ENCODE results near the gene FEV.

The FEV gene

DNA sequence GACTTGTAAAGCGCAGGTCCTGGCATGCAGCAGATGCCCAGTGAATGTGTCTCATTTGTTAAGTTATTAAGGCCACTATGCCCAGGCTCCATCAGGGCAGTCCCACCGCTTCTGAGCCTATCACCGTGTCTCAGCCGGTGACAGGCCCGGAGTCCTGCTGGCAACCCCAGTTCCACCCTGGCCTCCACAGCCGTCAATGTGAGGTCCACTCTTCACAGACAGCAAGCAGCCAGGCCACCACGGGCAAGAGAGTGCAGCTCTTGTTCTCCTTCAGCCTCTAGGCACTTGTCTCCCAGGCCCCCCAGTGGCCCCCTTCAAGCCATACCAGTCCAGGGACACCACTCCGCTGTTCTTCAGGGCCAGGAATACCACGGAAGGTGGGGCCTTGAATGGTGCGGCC, 33.7 kb upstream of the FEV start:
- no peak for FAIRE-seq
- DNase-seq (ENCODE audit: insufficient read length, low spot score) = no peak
- no peak for TF ChIP-seq SPI1 (IDR thresholded peaks at IDR 0.05; ENCODE audit: low read depth, low read length)
- no peak for TF ChIP-seq POLR2AphosphoS5 (IDR thresholded peaks at IDR 0.05; ENCODE audit: low read depth, low read length)
- TF ChIP-seq TAF1 (IDR thresholded peaks at IDR 0.05; ENCODE audit: low read depth, low read length) = no peak

DNA sequence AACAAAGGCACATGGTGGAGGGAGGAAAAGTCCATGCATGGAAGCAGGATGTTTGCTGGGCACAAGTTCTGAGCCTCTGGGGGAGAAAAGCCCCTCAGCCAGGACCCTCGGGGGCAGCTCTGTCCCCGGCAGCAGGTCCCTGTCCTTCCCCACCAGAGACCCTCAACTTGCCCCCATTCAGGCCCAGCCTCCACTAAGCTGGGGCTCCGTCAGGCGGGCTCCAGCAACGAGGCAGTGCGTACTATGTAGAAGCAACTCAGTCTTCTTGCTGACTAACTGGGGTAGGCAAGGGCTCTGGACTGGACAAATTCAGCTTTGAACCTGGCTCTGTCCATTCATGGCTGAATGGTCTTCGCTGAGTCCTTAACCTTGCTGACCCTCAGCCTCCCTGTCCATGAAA, 33.3 kb upstream of the FEV start:
- TF ChIP-seq TAF1 (IDR thresholded peaks at IDR 0.05; ENCODE audit: low read depth, low read length) = no peak
- TF ChIP-seq SPI1 (IDR thresholded peaks at IDR 0.05; ENCODE audit: low read depth, low read length) = no peak
- TF ChIP-seq POLR2A (IDR thresholded peaks at IDR 0.05; ENCODE audit: low read depth, low read length) = no peak
- no peak for TF ChIP-seq POU2F2 (IDR thresholded peaks at IDR 0.05; ENCODE audit: low read depth, low read length)
- no peak for TF ChIP-seq POLR2AphosphoS5 (IDR thresholded peaks at IDR 0.05; ENCODE audit: low read depth, low read length)
- no peak for TF ChIP-seq PAX5 (IDR thresholded peaks at IDR 0.05; ENCODE audit: insufficient read depth, low read length, severe bottlenecking)
- no peak for DNase-seq (ENCODE audit: insufficient read length, low spot score)
- no peak for FAIRE-seq

DNA sequence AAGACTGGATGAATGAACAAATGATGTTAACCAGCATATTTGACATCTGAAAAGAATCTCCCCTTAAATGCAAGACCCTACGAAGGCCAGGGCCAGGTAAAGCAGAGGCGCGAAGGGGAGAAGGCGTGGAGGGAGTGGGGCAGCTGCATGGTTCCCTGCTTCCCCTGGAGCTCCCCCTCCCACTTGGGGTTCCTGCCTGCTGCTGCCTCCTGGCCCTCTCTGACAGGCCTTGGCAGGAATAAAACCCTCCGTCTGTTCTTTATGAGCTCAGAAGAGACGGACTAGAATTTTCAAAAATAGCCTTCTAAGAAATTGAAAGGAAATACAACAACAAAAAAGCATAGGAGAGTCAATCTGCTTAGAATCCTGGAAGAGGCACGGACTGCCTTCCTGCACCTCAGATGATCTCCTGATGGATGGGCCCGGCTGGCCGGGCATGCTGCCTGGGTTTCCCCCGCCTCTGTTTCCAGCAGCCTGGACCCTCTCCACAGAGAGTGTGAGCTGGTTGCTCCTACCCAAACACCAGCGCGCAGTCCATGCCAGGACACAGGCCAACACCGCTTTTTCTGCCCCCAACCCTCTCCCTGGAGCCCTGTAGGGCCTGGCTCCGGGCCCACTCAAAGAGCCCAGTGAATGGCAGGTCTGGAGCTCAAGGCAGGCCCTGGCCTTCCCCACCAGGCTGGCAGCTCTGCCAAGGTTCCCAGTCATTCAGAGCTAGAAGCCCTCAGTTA, 32.4 kb upstream of the FEV start:
- FAIRE-seq = no peak
- no peak for DNase-seq (ENCODE audit: insufficient read length, low spot score)
- TF ChIP-seq POLR2AphosphoS5 (IDR thresholded peaks at IDR 0.05; ENCODE audit: low read depth, low read length) = no peak
- TF ChIP-seq POU2F2 (IDR thresholded peaks at IDR 0.05; ENCODE audit: low read depth, low read length) = no peak
- no peak for TF ChIP-seq SPI1 (IDR thresholded peaks at IDR 0.05; ENCODE audit: low read depth, low read length)
- TF ChIP-seq PAX5 (IDR thresholded peaks at IDR 0.05; ENCODE audit: insufficient read depth, low read length, severe bottlenecking) = no peak
- no peak for TF ChIP-seq POLR2A (IDR thresholded peaks at IDR 0.05; ENCODE audit: low read depth, low read length)
- no peak for TF ChIP-seq TAF1 (IDR thresholded peaks at IDR 0.05; ENCODE audit: low read depth, low read length)

DNA sequence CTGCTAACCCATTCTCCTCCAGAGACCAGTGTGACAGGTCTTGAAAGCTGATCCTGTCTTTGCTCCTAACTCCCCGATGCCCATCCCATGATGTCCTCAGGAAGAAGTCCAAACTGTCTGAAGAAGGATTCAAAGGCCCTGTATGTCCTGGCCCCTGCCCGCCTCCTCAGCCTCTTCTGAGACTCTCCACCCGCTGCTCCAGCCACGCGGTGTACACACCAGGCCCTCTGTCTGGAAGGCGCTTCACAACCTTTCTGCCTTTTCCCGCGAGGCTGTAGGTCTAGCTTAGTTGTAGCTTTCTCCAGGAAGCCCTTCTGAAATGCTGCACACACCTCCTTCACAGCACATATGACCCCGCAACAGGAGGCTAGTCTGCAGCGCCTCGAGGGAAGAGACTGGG, 31.7 kb upstream of the FEV start:
- FAIRE-seq (no peak), DNase-seq (ENCODE audit: insufficient read length, low spot score) (no peak)
- no peak for TF ChIP-seq POU2F2 (IDR thresholded peaks at IDR 0.05; ENCODE audit: low read depth, low read length)
- no peak for TF ChIP-seq TAF1 (IDR thresholded peaks at IDR 0.05; ENCODE audit: low read depth, low read length)
- no peak for TF ChIP-seq POLR2A (IDR thresholded peaks at IDR 0.05; ENCODE audit: low read depth, low read length)
- TF ChIP-seq POLR2AphosphoS5 (IDR thresholded peaks at IDR 0.05; ENCODE audit: low read depth, low read length) = no peak
- no peak for TF ChIP-seq SPI1 (IDR thresholded peaks at IDR 0.05; ENCODE audit: low read depth, low read length)
- no peak for TF ChIP-seq PAX5 (IDR thresholded peaks at IDR 0.05; ENCODE audit: insufficient read depth, low read length, severe bottlenecking)

DNA sequence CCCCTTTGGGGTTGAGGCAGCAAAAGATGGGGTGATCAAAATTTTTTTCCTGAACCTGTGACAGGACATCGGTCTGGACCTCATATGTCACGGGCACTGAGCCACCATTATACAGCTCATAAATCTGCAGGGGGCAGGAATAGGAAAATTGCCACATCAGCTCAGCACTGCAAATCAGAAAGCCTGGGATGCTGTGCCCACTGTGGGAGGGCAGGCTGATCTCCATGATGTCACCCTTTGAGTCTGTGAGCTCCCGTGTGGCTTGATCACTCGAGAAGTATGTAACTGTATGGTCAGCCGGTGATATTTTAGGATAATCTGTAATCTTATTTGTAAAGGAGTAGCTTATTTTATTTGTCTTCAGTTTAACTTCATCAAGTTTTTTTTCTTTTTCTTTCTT, 25.9 kb upstream of the FEV start:
- no peak for FAIRE-seq

DNA sequence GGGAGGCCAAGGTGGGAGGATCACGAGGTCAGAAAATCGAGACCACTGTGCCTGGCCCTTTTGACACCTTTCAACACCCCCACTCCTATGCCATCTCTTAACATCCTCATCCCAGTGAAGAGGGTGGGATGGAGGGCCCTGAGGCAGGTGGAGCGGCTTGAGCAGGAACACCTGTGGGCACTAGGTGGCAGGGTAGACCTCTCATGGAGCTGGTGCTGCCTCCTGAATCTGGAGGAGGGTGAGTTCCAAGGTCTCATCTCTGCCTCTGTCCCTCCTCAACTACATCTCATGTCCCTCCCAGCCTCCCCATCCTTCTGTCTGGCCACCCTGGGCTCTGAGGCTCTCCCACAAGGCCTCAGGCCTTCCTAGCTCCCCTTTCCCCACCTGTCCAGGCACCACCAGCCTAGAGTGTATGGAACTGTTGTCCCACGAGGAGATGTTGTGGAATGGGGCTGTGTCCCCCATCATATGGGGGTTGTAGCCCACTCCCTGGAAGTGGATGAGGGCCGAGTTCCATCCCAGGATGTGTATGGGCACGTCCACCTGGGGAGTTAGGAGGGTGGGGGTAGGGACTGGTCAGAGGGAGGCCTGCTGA, 25.3 kb upstream of the FEV start:
- FAIRE-seq (no peak), DNase-seq (ENCODE audit: insufficient read length, low spot score) (peak; percentile 63)

More for the DNA sequence above, 25.9 kb upstream of the FEV start:
- no peak for TF ChIP-seq POLR2AphosphoS5 (IDR thresholded peaks at IDR 0.05; ENCODE audit: low read depth, low read length)
- no peak for DNase-seq (ENCODE audit: insufficient read length, low spot score)

DNA sequence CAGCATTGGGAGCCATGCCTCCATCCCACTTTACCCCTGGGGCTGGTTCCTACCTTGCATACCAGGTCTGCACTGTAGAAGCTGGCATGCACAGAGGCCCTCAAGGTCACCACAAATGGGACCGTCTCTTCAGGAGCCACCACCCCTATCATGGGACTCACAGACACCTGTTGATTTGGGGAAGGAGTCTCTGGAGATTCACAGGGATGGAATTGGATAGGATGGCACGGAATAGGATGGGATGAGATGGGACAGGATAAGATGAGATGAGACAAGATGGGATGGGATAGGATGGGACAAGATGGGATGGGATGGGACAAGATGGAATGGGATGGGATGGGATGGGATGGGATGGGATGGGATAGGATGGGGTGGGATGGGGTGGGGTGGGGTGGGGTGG, 24.3 kb upstream of the FEV start:
- no peak for TF ChIP-seq POU2F2 (IDR thresholded peaks at IDR 0.05; ENCODE audit: low read depth, low read length)
- no peak for TF ChIP-seq POLR2AphosphoS5 (IDR thresholded peaks at IDR 0.05; ENCODE audit: low read depth, low read length)
- TF ChIP-seq POLR2A (IDR thresholded peaks at IDR 0.05; ENCODE audit: low read depth, low read length) = no peak
- no peak for TF ChIP-seq PAX5 (IDR thresholded peaks at IDR 0.05; ENCODE audit: insufficient read depth, low read length, severe bottlenecking)
- no peak for TF ChIP-seq TAF1 (IDR thresholded peaks at IDR 0.05; ENCODE audit: low read depth, low read length)
- no peak for TF ChIP-seq SPI1 (IDR thresholded peaks at IDR 0.05; ENCODE audit: low read depth, low read length)
- DNase-seq (ENCODE audit: insufficient read length, low spot score) (no peak), FAIRE-seq (no peak)

More for the DNA sequence above, 25.3 kb upstream of the FEV start:
- no peak for TF ChIP-seq PAX5 (IDR thresholded peaks at IDR 0.05; ENCODE audit: insufficient read depth, low read length, severe bottlenecking)
- no peak for TF ChIP-seq POLR2A (IDR thresholded peaks at IDR 0.05; ENCODE audit: low read depth, low read length)
- TF ChIP-seq TAF1 (IDR thresholded peaks at IDR 0.05; ENCODE audit: low read depth, low read length) = no peak
- TF ChIP-seq POU2F2 (IDR thresholded peaks at IDR 0.05; ENCODE audit: low read depth, low read length) = no peak
- TF ChIP-seq SPI1 (IDR thresholded peaks at IDR 0.05; ENCODE audit: low read depth, low read length) = no peak
- TF ChIP-seq POLR2AphosphoS5 (IDR thresholded peaks at IDR 0.05; ENCODE audit: low read depth, low read length) = no peak

DNA sequence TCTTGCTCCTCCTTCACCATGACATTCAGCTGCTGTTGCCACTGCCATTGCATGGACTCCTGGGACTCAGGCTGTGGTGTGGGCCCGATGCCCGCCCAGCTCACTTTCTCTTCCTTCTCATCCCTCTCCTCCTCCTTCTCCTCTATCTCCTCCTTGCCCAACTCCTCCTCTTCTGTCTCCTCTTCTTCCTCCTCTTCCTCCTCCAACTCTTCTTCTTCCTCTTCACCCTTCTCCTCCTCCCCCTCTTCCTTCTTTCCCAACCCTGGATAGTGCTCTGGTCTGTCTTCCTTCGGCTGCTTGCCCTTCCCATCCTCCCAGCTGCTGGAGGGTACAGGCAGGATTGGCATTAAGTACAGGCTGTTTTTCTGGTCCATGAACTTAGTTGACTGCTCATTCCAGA, 19.0 kb upstream of the FEV start:
- FAIRE-seq = no peak
- no peak for TF ChIP-seq SPI1 (IDR thresholded peaks at IDR 0.05; ENCODE audit: low read depth, low read length)
- TF ChIP-seq POLR2AphosphoS5 (IDR thresholded peaks at IDR 0.05; ENCODE audit: low read depth, low read length) = no peak
- no peak for TF ChIP-seq POU2F2 (IDR thresholded peaks at IDR 0.05; ENCODE audit: low read depth, low read length)
- TF ChIP-seq PAX5 (IDR thresholded peaks at IDR 0.05; ENCODE audit: insufficient read depth, low read length, severe bottlenecking) = no peak

DNA sequence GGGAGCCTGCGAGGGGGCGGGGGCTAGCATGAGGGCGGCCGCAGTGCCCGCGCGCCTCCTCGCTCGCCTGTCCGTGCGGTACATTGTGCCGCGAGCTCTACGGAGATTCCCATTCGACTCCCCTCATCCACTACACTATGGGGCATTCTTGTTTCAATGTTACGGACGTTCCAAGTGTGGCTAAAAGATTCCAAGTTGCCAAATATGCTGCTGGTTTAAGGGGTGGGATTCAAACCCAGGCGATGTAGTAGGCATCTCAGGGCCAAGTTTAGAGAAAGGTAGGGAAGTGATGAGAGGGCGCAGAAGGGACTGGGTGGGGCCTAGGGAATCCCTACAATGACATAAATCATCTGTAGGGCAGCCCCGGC, 18.3 kb upstream of the FEV start:
- no peak for DNase-seq (ENCODE audit: insufficient read length, low spot score)
- TF ChIP-seq PAX5 (IDR thresholded peaks at IDR 0.05; ENCODE audit: insufficient read depth, low read length, severe bottlenecking) = no peak
- no peak for TF ChIP-seq POU2F2 (IDR thresholded peaks at IDR 0.05; ENCODE audit: low read depth, low read length)
- TF ChIP-seq SPI1 (IDR thresholded peaks at IDR 0.05; ENCODE audit: low read depth, low read length) = no peak
- TF ChIP-seq POLR2A (IDR thresholded peaks at IDR 0.05; ENCODE audit: low read depth, low read length) = no peak
- TF ChIP-seq POLR2AphosphoS5 (IDR thresholded peaks at IDR 0.05; ENCODE audit: low read depth, low read length) = no peak
- no peak for TF ChIP-seq TAF1 (IDR thresholded peaks at IDR 0.05; ENCODE audit: low read depth, low read length)
- no peak for FAIRE-seq

More for the DNA sequence above, 19.0 kb upstream of the FEV start:
- DNase-seq (ENCODE audit: insufficient read length, low spot score) = no peak

Data from GM12891 (cell line).